Thyroid gland (tissue), 4 donors: ENCODE results near the gene CFAP90. TPM values are rescaled to one million over a fixed set of nuclear protein-coding genes. Genes with fewer than 3 reads are reported as not detected.

Experiments used
- DNase-seq, 2 donors: peaks; one replicate each; pipeline ENCODE4 v3.0.0-alpha.2; 2019
- H3K27ac ChIP-seq, 3 donors: fragments of 200-600 bp; sonication (generic); 1 replicate in 2 of 3; 2 replicates in 1 of 3; pipeline ENCODE4 v1.5.1; 2016 to 2019; ENCODE audit warnings: mild to moderate bottlenecking in 1 of 3, moderate library complexity in 1 of 3
- H3K27me3 ChIP-seq: fragments of 200-600 bp; sonication (generic); one replicate; pipeline ENCODE4 v1.5.1; 2019
- H3K36me3 ChIP-seq, 2 donors: fragments of 200-600 bp; sonication (generic); one replicate each; pipeline ENCODE4 v1.5.1; 2016 to 2019
- H3K4me1 ChIP-seq, 2 donors: fragments of 200-600 bp; sonication (generic); one replicate each; pipeline ENCODE4 v1.5.1; 2017 to 2019
- H3K4me3 ChIP-seq, 3 donors: fragments of 200-600 bp; sonication (generic); replicated peaks in 1 of 3; 1 replicate in 2 of 3; 2 replicates in 1 of 3; pipeline ENCODE4 v1.5.1; 2016; ENCODE audit warnings: mild to moderate bottlenecking in 1 of 3
- H3K9me3 ChIP-seq: fragments of 200-600 bp; sonication (generic); one replicate; pipeline ENCODE4 v1.5.1; 2017
- CTCF ChIP-seq, 6 experiments: fragments of 200-600 bp in 3 of 6; fragments of 450-650 bp in 3 of 6; sonication (generic) in 3 of 6; IDR thresholded peaks; one replicate each; pipeline ENCODE4 v1.5.1; 2016 to 2019; ENCODE audit warnings: antibody characterized with exemption in 6 of 6, mild to moderate bottlenecking in 2 of 6, inconsistent platforms in 1 of 6, moderate library complexity in 1 of 6
- POLR2A ChIP-seq, 2 donors: fragments of 450-650 bp; IDR thresholded peaks; one replicate each; pipeline ENCODE4 v1.6.1; 2017; ENCODE audit warnings: antibody characterized with exemption in 2 of 2, mild to moderate bottlenecking in 2 of 2, moderate library complexity in 1 of 2
- WGBS, 2 donors: methylation state at CpG; one replicate each; pipeline ENCODE4 v1.1.5; 2017; 5-methylcytosine and 5-hydroxymethylcytosine counted together
- intact Hi-C: fragments of 100-400 bp; cut with DNase I; formaldehyde crosslinking; loops from one replicate; pipeline ENCODE4 v1.15.1; 2023
- total RNA-seq, 4 donors: library from RNA; depleted of rRNA; stranded (reverse); fragments of >200 nt; gene quantifications; one replicate each; pipeline ENCODE4 v1.2.3, GENCODE V29; 2016

Gene CFAP90
- under 1 TPM in 3 of 4 donors, not detected in 1; 0.49 to 0.89 (median 0.81) TPM for total RNA-seq

- peak; percentile 69 to 72 for DNase-seq
- Histone ChIP-seq H3K27ac (no peak within 1 kb of the TSS), H3K4me3 (peak within 1 kb of the TSS; percentile 4 to 62 (median 32)), H3K9me3 (no peaks in the 10 kb centered on the region), H3K4me1 (peaks cover 11 to 15% of the 10 kb centered on the region in 2 donors), H3K27me3 (no peaks in the 10 kb centered on the region), H3K36me3 (no peaks in the 10 kb centered on the region)
- intact Hi-C loops = no loop called here
- TF ChIP-seq POLR2A (IDR thresholded peaks at IDR 0.05) (no peak), CTCF (IDR thresholded peaks at IDR 0.05) (peak in 4 of 6 experiments; percentile 23 to 39 (median 36))
- WGBS, 2 donors = 3 to 5% methylated on average over 8 to 15 of the region's 76 CpGs
Observed at GRCh38 chr5:7850395-7851239, at the start of gene CFAP90. TSS of gene CFAP90 (minus strand) at chr5:7851133. CDS start at chr5:7851021, 112 bp downstream.

DNA sequence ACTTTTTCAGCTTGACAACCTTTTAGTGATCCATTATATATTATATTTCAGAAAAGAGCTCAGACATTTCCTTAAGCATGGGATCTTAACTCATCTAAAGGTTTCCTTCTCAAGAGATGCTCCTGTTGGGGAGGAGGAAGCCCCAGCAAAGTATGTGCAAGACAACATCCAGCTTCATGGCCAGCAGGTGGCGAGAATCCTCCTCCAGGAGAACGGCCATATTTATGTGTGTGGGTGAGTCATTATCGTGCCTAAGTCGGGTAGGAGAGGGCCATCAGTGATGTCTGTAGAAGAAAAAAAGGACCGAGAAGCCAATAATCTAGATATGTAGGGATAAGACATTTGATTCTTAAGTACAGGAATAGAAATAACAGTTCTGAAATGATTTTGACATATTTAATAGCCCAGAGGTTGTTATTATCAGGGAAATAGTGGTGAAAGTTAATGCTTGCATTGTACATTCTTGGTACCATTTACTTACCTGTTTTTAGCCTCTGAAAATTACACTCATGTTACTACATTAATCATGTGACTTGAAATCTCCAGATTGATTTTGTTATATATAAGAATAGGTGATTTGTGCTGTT, 46.2 kb upstream of the CFAP90 start:
- TF ChIP-seq CTCF (IDR thresholded peaks at IDR 0.05) (no peak), POLR2A (IDR thresholded peaks at IDR 0.05) (no peak)
- no peak overlapping the region for H3K4me3 ChIP-seq
- no peaks in the 10 kb centered on the region for H3K27me3 ChIP-seq
- peaks cover 47 to 70% of the 10 kb centered on the region in 2 donors for H3K36me3 ChIP-seq
- no peak overlapping the region for H3K27ac ChIP-seq
- WGBS, 2 donors = 74 to 82% methylated on average over 5 of the region's 5 CpGs
- DNase-seq = no peak
- no peaks in the 10 kb centered on the region for H3K4me1 ChIP-seq
- H3K9me3 ChIP-seq = no peaks in the 10 kb centered on the region
- intact Hi-C loops = no loop called here

DNA sequence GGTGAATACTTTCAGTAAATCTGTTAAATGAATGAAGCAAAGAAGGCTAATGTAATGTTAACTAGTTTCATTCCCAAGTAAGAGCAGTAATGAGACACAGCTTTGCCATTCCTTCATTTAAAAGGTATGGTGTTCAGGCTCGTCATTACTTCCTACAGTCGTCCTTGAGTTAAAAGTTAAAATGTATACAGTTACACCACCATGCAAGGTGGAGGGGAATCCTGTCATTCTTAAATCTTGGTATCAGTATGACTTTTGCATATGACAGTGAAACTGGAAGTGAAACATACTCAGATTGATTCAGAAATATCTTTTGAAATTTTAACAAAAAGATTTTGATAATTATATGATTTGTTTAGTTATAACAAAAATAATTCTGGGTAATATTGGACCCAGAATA, 43.9 kb upstream of the CFAP90 start:
- Histone ChIP-seq H3K27me3 (no peaks in the 10 kb centered on the region), H3K36me3 (peaks cover 44 to 62% of the 10 kb centered on the region in 2 donors), H3K4me1 (no peaks in the 10 kb centered on the region), H3K27ac (no peak overlapping the region), H3K4me3 (no peak overlapping the region), H3K9me3 (no peaks in the 10 kb centered on the region)
- DNase-seq = no peak
- 88 to 92% methylated on average over 2 of the region's 2 CpGs for WGBS, 2 donors
- no peak for TF ChIP-seq CTCF (IDR thresholded peaks at IDR 0.05)
- no peak for TF ChIP-seq POLR2A (IDR thresholded peaks at IDR 0.05)
- intact Hi-C loops = no loop called here

GRCh38 chr5:7894439-7894838, 43.5 kb upstream of the CFAP90 start:
- Histone ChIP-seq H3K4me3 (no peak overlapping the region), H3K27me3 (no peaks in the 10 kb centered on the region), H3K4me1 (no peaks in the 10 kb centered on the region), H3K9me3 (no peaks in the 10 kb centered on the region), H3K36me3 (peaks cover 44 to 62% of the 10 kb centered on the region in 2 donors), H3K27ac (no peak overlapping the region)
- intact Hi-C loops = no loop called here
- DNase-seq = no peak
- 73 to 87% methylated on average over 5 of the region's 5 CpGs for WGBS, 2 donors
- no peak for TF ChIP-seq POLR2A (IDR thresholded peaks at IDR 0.05)

- DNase-seq = no peak
- H3K27ac ChIP-seq = no peak overlapping the region
- peaks cover 26 to 31% of the 10 kb centered on the region in 2 donors for H3K36me3 ChIP-seq
- no peaks in the 10 kb centered on the region for H3K9me3 ChIP-seq
- TF ChIP-seq POLR2A (IDR thresholded peaks at IDR 0.05) (no peak), CTCF (IDR thresholded peaks at IDR 0.05) (no peak)
- H3K4me1 ChIP-seq = peaks cover 9 to 13% of the 10 kb centered on the region in 2 donors
- H3K27me3 ChIP-seq = no peaks in the 10 kb centered on the region
- 94 to 95% methylated on average over 9 of the region's 9 CpGs for WGBS, 2 donors
- H3K4me3 ChIP-seq = no peak overlapping the region
- intact Hi-C loops = no loop called here
Observed at GRCh38 chr5:7888901-7889300, 38.0 kb upstream of the CFAP90 start.
